SKM-1 treated with dmso at 0.1 percent for 144 hours (cell line): ENCODE data around the gene OXSR1.
"Not testable (repeated sequence)": the region's sequence is repeated elsewhere in the genome, so short reads cannot be mapped to it uniquely, and the experiment has no call there.

Source experiments
- DNase-seq: peaks from one replicate; lab custom pipeline; 2025; ENCODE audit not compliant: unreplicated experiment; lab: John Stamatoyannopoulos, UW

The OXSR1 gene

DNA sequence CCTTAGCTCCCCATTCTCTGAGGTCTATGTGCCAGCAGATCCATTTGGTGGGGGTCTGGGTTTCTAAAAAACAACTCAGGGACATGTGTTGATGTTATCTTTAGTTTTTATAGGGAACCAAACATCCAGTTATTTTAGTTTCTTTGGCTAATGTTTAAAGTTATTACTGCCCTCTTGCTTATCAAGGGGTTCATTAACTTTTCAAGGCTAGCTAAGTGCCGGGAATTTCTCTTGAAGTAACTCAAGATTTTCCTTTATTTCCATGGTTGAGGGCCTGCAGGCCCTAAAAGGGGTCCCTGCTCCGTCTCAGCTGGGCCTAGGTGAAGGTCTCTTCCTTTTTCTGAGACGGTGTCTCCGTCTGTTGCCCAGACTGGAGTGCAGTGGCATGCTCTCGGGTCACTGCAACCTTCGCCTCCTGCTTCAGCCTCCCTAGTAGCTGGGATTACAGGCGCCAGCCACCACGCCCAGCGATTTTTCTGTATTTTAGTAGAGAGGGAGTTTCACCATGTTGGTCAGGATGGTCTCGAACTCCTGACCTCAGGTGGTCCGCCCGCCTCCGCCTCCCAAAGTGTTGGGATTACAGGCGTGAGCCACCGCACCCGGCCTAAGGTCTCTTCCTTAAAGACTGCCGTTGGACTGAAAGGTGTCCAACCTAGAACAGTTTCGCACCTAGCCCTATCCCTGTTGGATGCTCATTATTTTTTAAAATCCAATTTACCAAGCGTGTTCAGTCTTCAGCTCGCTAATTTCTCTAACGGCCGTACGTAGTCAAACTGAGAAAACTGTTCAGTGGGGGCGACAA, 1.3 kb upstream of the OXSR1 start:
- DNase-seq: no peak

- DNase-seq: no peak
Measured at GRCh38 chr3:38164643-38164951, 740 bp upstream of the OXSR1 start.

- DNase-seq: no peak
Measured at GRCh38 chr3:38165722-38166387, 518 bp downstream of the OXSR1 start.

- DNase-seq: no peak
Measured at GRCh38 chr3:38167591-38167990, 2.3 kb downstream of the OXSR1 start.

DNA sequence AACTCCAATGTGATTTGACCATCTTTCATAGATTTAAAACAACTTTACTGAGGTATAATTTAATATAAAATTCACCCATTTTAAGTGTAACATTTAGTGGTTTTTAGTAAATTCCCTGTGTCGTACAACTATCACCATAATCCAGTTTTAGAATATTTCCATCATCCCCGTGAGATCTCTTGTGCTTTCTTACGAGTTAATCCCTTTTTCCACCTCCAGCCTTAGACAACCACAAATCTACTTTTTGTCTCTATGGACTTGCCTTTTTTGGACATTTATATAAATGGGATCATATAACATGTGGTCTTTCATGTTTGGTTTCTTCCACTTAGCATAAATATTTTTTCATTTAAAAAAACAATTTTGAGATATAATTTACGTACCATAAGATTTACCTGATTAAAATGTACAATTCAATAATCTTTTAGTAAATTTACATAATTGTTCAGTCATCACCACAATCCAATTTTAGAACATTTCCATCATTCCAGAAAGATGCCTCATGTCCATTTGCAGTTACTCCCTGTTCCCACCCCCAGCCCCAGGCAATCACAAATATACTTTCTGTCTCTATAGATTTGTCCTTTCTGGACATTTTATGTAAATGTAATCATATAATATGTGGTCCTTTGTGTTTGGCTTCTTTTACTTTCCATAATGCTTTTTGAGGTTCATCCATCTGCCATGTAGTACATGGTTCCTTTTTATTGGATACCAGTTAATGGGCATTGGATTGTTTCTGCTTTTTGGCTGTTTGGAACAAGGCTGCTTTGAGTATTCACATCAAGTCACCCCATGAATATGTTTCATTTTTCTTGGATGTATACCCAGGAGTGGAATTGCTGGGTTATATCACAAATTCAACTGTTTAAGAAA, 3.1 kb downstream of the OXSR1 start:
- no peak for DNase-seq

GRCh38 chr3:38169027-38169317, 3.6 kb downstream of the OXSR1 start:
- DNase-seq: no peak

DNA sequence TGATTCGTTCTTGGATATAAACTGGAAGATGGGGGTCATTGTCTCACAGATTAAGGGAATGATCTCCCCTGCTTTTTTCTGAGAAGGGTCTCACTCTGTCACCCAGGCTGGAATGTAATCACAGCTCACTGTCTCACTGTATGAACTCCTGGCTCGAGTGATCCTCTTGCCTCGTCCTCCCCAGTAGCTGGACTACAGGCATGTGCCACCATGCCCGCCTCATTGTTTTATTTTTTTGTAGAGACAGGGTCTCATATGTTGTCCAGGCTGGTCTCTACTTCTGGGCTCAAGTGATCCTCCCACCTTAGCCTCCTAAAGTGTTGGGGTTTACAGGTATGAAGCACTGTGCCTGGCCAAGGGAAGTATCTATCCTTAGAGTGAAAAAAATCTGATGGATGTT, 5.4 kb downstream of the OXSR1 start:
- DNase-seq: no peak

DNA sequence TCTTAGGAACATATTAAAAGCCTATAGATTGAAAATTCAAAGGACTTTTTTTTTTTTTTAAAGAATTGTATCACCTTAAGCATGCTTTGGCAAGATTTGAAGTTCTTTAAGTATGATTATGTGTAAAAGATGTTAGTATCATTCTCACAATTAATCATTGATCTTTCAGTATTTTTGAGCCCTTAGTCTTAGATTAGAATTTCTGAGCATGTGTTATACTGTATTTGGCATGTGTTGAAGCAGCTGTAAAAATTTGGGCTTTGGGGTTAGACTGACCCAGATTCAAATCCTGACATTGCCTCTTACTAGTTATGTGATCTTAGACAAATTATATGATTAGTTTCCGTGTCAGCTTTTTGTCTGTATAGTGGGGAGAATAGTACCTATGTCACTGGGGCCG, 6.3 kb downstream of the OXSR1 start:
- DNase-seq: no peak

GRCh38 chr3:38173834-38174418, 8.6 kb downstream of the OXSR1 start:
- no peak for DNase-seq

DNA sequence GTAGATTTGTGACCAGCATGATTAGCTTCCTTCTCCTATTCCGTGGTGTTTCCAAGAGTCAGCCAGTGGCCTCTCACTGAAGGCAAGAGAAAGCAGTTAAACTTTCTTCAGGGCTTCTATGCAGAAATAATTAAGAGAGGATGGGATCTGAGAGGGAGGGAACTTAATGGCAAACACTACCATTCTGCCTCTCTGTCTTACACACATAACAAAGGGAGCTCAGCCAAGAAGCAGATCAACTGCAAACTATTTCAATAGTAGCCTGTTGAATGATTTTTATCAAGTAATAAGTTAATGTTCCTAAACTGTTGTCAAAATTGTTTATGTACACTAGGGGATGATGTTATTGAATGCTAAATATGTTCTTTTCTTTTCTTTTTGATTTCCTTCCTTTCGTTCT, 11.8 kb downstream of the OXSR1 start:
- no peak for DNase-seq

GRCh38 chr3:38186781-38187180, 21.4 kb downstream of the OXSR1 start:
- DNase-seq: no peak

- no peak for DNase-seq
Measured at GRCh38 chr3:38190481-38190881, 25.1 kb downstream of the OXSR1 start.

GRCh38 chr3:38202931-38203330, 37.6 kb downstream of the OXSR1 start:
- DNase-seq: not testable (repeated sequence)

DNA sequence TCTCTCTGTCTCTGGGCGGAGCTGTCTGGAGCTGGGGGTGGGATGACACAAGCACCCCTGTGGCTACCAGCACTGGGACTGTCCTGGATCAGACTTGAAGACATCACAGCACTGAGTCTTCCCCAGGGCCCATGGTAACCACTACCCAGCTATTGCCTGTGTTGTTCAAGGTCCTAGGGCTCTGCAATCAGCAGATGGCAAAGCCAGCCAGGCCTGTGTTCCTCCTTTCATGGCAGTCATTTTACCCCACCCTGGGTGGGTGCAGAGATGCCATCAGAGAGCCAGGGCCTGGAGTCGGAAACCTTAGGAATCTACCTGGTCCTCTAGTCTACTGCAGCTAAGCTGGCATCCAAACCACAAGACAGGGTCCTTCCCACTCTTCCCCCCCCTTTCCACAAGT, 38.4 kb downstream of the OXSR1 start:
- no peak for DNase-seq

DNA sequence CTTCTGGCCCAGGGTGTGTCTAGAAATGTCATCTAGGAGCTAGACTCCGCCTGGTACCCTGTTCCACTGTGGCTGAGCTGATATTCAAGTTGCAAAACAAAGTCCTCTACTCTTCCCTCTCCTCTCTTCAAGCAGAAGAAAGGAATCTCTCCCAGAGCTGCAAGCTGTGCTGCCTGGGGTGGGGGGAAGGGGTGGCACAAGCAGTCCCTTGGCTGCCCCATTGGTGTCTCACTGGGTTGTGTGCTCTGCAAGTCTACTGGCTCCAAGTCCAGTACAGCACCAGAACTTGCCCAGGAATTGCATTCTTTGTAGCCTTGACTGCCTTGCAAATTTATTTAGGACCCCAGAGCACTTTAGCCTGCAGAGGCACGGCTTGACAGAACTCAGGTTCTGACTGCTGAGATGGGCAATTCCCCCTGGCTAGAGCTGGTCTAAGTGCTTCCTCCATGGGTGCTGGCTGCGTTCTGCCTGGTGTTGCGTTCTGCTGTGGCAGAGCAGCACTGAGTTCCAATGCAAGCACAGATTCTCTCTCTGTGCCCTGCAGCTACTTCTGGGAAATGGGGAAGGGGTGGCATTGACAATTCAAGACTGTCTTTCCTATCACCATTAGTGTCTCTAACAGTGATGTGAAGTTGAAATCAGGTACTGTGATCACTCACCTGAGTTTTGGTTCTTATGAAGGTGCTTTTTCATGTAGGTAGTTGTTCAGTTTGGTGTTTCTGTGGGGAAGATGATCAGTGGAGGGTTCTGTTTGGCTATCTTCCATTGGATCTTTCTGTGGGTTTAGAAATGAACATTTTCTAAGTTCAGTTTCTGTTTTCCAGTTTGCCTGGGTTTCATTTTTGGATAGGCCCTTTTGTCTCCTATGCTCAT, 39.5 kb downstream of the OXSR1 start:
- DNase-seq: no peak

DNA sequence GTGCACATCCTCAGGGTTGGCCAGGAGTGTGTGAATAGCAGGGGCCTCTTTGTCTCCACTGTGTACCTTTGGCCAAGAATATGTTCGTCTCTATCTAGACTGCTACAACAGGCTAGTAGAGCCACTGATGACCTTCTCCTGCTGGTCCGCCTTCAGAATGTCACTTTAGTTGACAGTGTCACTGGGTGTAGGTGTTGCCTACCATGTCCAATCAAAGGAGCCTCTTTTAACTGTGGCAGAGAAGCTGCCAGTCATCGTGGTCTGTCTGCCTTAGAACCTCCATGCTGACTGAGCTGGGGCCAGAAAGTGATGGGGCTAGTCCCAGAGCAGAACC, 40.1 kb downstream of the OXSR1 start:
- no peak for DNase-seq

- DNase-seq: peak; percentile 77
Measured at GRCh38 chr3:38207254-38208003, 42.1 kb downstream of the OXSR1 start.

DNA sequence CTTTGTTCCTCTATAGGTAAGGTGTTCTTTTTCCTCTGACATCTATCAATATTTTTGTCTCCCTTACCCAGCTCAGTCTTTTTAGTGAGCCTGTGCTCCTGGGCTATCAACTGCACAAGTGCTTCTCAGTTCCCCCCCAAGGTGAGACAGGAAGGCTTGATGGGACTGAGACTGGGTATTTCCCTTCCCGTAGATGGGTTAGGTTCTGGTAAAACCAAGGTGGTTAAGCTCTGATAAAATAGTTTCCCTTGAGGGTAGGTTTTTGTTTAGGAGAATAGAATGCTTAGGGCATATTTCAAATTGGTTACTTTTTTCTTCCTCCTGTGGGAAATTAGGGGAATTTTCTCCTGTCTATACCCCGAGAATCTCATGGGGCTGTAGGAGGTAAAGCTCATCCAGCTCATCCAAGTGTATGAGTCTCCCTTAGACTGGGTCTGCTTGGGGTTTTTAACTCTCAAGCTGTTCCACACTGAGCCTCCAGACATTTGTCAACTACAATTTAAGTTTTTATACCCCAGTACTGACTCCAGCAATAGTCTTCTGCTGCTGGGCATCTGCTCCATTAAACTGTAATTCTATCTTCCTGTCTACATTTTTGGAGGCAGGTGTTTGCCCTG, 44.9 kb downstream of the OXSR1 start:
- no peak for DNase-seq

DNA sequence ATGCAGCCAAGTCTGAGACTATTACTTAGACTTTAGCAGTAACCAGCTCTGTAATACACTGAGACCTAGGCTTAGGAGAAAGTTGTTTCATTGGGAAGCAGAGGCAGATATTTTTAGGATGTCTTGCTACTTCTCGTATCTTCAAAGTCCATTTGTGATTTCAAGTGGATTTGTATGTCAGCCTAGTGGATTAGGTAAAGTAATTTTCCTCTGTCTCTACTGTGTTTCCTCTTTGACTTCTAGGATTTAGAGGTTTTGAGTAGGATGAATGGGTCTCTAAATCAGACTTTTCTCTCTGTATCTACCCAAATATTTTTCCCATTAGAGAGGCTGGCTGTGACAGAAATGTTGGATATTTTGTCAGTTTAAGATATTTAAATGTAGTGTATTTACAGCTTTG, 46.8 kb downstream of the OXSR1 start:
- no peak for DNase-seq

- DNase-seq: no peak
Measured at GRCh38 chr3:38214560-38214959, 49.2 kb downstream of the OXSR1 start.
